Esophagus muscularis mucosa (tissue), 3 donors: Measurements from ENCODE around the gene OR56A1.

Experiments
- CTCF ChIP-seq, 3 experiments: fragments of 200-600 bp in 2 of 3; fragments of 450-650 bp in 1 of 3; sonication (generic) in 2 of 3; IDR thresholded peaks; one replicate each; pipeline ENCODE4 v1.5.1; 2017 to 2019; ENCODE audit warnings: antibody characterized with exemption in 3 of 3, mild to moderate bottlenecking in 2 of 3, moderate library complexity in 1 of 3
- POLR2AphosphoS5 ChIP-seq, 2 donors: sonication (generic); formaldehyde crosslinking; IDR thresholded peaks; one replicate each; pipeline ENCODE4 v1.6.1; 2017; ENCODE audit warnings: antibody characterized with exemption in 2 of 2

- TF ChIP-seq CTCF (IDR thresholded peaks at IDR 0.05) (no peak), POLR2AphosphoS5 (IDR thresholded peaks at IDR 0.05) (no peak)
Observed at GRCh38 chr11:6030708-6031405, at the start of gene OR56A1.
